HL-60 (cell line): ENCODE data around the gene RAB36.

Experiments
- CTCF ChIP-seq: IDR thresholded peaks from one replicate; pipeline ENCODE4 v1.5.1; 2011; ENCODE audit warnings: low read length, control low read depth, inconsistent platforms; ENCODE audit not compliant: insufficient read depth
- SPI1 ChIP-seq: IDR thresholded peaks from 2 replicates; pipeline ENCODE4 v1.6.1; 2012; ENCODE audit warnings: low read depth, mild to moderate bottlenecking, borderline replicate concordance

GRCh38 chr22:23126165-23127054, 18.9 kb upstream of the RAB36 start:
- TF ChIP-seq CTCF = no peak
- no peak for TF ChIP-seq SPI1
